ENCODE data around the gene PKP3.

- TF ChIP-seq CTCF (IDR thresholded peaks at IDR 0.05) (no peak), POLR2A (IDR thresholded peaks at IDR 0.05) (no peak)
Observed at GRCh38 chr11:370070-370941, 23.7 kb upstream of the PKP3 start.

Data from testis (tissue), 2 donors.